GM12801 (cell line): ENCODE data around the gene SRC.

Experiments used
- CTCF ChIP-seq: IDR thresholded peaks from one replicate; pipeline ENCODE4 v1.5.1; 2011; ENCODE audit warnings: control low read depth; ENCODE audit not compliant: insufficient read length; ENCODE audit errors: extremely low read depth

The SRC gene

GRCh38 chr20:37421060-37421905 is 75.3 kb downstream of the SRC start:
- TF ChIP-seq CTCF, result no peak

- no peak for TF ChIP-seq CTCF
Observed at GRCh38 chr20:37421988-37422387, 76.0 kb downstream of the SRC start.

GRCh38 chr20:37422791-37423286 is 76.9 kb downstream of the SRC start:
- TF ChIP-seq CTCF, result no peak

GRCh38 chr20:37423545-37423944 is 77.6 kb downstream of the SRC start:
- no peak for TF ChIP-seq CTCF

- no peak for TF ChIP-seq CTCF
Observed at GRCh38 chr20:37424062-37424851, 78.3 kb downstream of the SRC start.

GRCh38 chr20:37425103-37425625 is 79.2 kb downstream of the SRC start:
- no peak for TF ChIP-seq CTCF

- no peak for TF ChIP-seq CTCF
Observed at GRCh38 chr20:37426106-37426505, 80.2 kb downstream of the SRC start.
